Measurements from ENCODE around the gene MCTP2. TPM values are rescaled to one million over a fixed set of nuclear protein-coding genes. Genes with fewer than 3 reads are reported as not detected.

The MCTP2 gene
- total and polyA plus RNA-seq, 2 of the 13 experiments (the other 11 are each of a cell fraction or from before 2014, with no cell fraction given): 5.1 to 8.6 TPM

GRCh38 chr15:94416820-94417219, 185.5 kb downstream of the MCTP2 start:
- Histone ChIP-seq H4K20me1 (ENCODE audit: insufficient read depth, low read length) (no peaks in the 10 kb centered on the region), H3K79me2 (ENCODE audit: insufficient read depth, low read length) (no peaks in the 10 kb centered on the region), H3K4me1 (ENCODE audit: insufficient read depth, low read length) (no peaks in the 10 kb centered on the region), H3K27me3 (ENCODE audit: control insufficient read depth in 1 of 2, insufficient read depth in 2 of 2, low read length in 2 of 2) (no peaks in the 10 kb centered on the region), H3K9me3 (ENCODE audit: low read length) (no peaks in the 10 kb centered on the region), H3K9ac (ENCODE audit: insufficient read depth, low read depth, low read length) (no peak overlapping the region), H3K4me2 (ENCODE audit: low read depth, low read length) (no peak overlapping the region), H3K36me3 (replicated peaks in 1 of 2; ENCODE audit: control insufficient read depth in 1 of 2, insufficient read depth in 2 of 2, low read length in 2 of 2) (no peaks in the 10 kb centered on the region), H2AFZ (ENCODE audit: low read length) (no peak overlapping the region), H3K4me3 (replicated peaks in 1 of 3; ENCODE audit: insufficient read depth in 1 of 3, low read depth in 2 of 3, low read length in 3 of 3) (no peak overlapping the region), H3K27ac (ENCODE audit: extremely low read length, insufficient read depth, low read length) (no peak overlapping the region)
- intact Hi-C loops (cut with micrococcal nuclease; ENCODE audit: unreplicated experiment) (no loop called here), in situ Hi-C loops (cut with HindIII; ENCODE audit: extremely low pct_ligation_motif_present, low pct_unique_long_range_greater_than_20kb) (no loop called here)
- TF ChIP-seq IRX3 (CRISPR knock-in tag; IDR thresholded peaks at IDR 0.05; ENCODE audit: borderline replicate concordance, low read depth) (no peak), ZNF503 (CRISPR knock-in tag; IDR thresholded peaks at IDR 0.05) (no peak), ZNF550 (CRISPR knock-in tag; IDR thresholded peaks at IDR 0.05; ENCODE audit: borderline replicate concordance) (no peak), CREB3 (CRISPR knock-in tag; IDR thresholded peaks at IDR 0.05) (no peak), ZNF691 (CRISPR knock-in tag; IDR thresholded peaks at IDR 0.05; ENCODE audit: borderline replicate concordance, low read depth) (no peak), ATF4 (CRISPR knock-in tag; IDR thresholded peaks at IDR 0.05) (no peak), POLR2AphosphoS2 (IDR thresholded peaks at IDR 0.05; ENCODE audit: low read depth, low read length) (no peak), ZNF160 (CRISPR knock-in tag; IDR thresholded peaks at IDR 0.05) (no peak), MBNL3 (CRISPR knock-in tag; conservative IDR thresholded peaks at IDR 0.05) (no peak), LCORL (IDR thresholded peaks at IDR 0.05) (no peak), LCORL (CRISPR knock-in tag; IDR thresholded peaks at IDR 0.05) (no peak)
- no peak for DNase-seq (ENCODE audit: low spot score)
- POLR2A ChIA-PET: no interaction called here
- WGBS (ENCODE audit: low lambda C conversion rate): 39% methylated on average over 3 of the region's 3 CpGs
- ATAC-seq: no peak
- CTCF ChIA-PET (ENCODE audit: low intra/inter-chr PET ratio, low total read pairs): no interaction called here
- BruUV-seq (replicated peaks): no TSS peak
- no peak for FAIRE-seq

Data from HepG2 (cell line).